Right lobe of liver (tissue), 6 donors: Measurements from ENCODE around the gene TMEM151B. TPM values are rescaled to one million over a fixed set of nuclear protein-coding genes. Genes with fewer than 3 reads are reported as not detected.

Source experiments
- ATAC-seq, 4 donors: fragments of 200-7000 bp; cut with Tn5 transposase; one replicate each; pipeline ENCODE4 v1.9.1; 2020; ENCODE audit warnings: mild to moderate bottlenecking in 4 of 4, moderate library complexity in 4 of 4
- DNase-seq, 3 donors: peaks; one replicate each; pipeline ENCODE4 v3.0.0-alpha.2; 2020
- H3K27ac ChIP-seq, 3 donors: fragments of 200-600 bp; one replicate each; pipeline ENCODE4 v1.8.0; 2022
- H3K27me3 ChIP-seq, 2 donors: fragments of 200-600 bp; one replicate each; pipeline ENCODE4 v1.8.0; 2022
- H3K36me3 ChIP-seq, 4 donors: fragments of 200-600 bp; sonication (generic) in 1 of 4; one replicate each; pipeline versions ENCODE4 v1.5.1 to v1.8.0; 2017 to 2022; ENCODE audit warnings: control low read depth in 1 of 4
- H3K4me1 ChIP-seq, 4 donors: fragments of 200-600 bp; sonication (generic) in 1 of 4; one replicate each; pipeline versions ENCODE4 v1.5.1 to v1.8.0; 2017 to 2022; ENCODE audit warnings: control low read depth in 1 of 4
- H3K4me3 ChIP-seq, 3 donors: fragments of 200-600 bp; one replicate each; pipeline ENCODE4 v1.8.0; 2022
- H3K9me3 ChIP-seq, 4 donors: fragments of 200-600 bp; sonication (generic) in 1 of 4; one replicate each; pipeline versions ENCODE4 v1.5.1 to v1.8.0; 2017 to 2022; ENCODE audit warnings: control low read depth in 1 of 4
- POLR2A ChIP-seq: fragments of 450-650 bp; IDR thresholded peaks from one replicate; pipeline ENCODE4 v1.6.1; 2017; ENCODE audit warnings: antibody characterized with exemption, mild to moderate bottlenecking
- WGBS: methylation state at CpG from one replicate; pipeline ENCODE4 v1.1.6; 2018; ENCODE audit warnings: low coverage, low lambda C conversion rate; ENCODE audit not compliant: insufficient coverage; ENCODE audit errors: missing lambda C conversion rate; 5-methylcytosine and 5-hydroxymethylcytosine counted together
- intact Hi-C, 2 donors: fragments of 100-400 bp; cut with DNase I; formaldehyde crosslinking; loops; one replicate each; pipeline versions ENCODE4 v1.11.2 to v1.14.1; 2022
- total RNA-seq, 6 experiments: library from RNA; depleted of rRNA in 2 of 6; stranded (reverse); fragments of >200 nt in 2 of 6; fragmentation: NEBNext Ultra II Directional in 3 of 6; extraction: Animal tissue kit (Norgen Biotek cat#: 25700) in 3 of 6; gene quantifications; one replicate each; pipeline versions ENCODE4 v1.1.0 to v1.2.4, GENCODE V29; 2016 to 2023
- TF ChIP-seq, protein P1 (sequence below), 4 donors: fragments of 200-600 bp in 3 of 4; fragments of 450-650 bp in 1 of 4; IDR thresholded peaks; one replicate each; pipeline versions ENCODE4 v1.5.1 to v1.8.0; 2016 to 2022; ENCODE audit warnings: antibody characterized with exemption in 4 of 4, mild to moderate bottlenecking in 2 of 4
- donor health status: DM: no; HTN: yes; CAD: no.
- donor health status: DM: no; HTN: no; CAD: no.
- donor health status: DM: no; HTN: no; CAD: no.
- donor health status: DM: no; HTN: yes; CAD: no.
- donor health status: DM: no; HTN: yes; CAD: no.

Gene TMEM151B
- total RNA-seq, 6 experiments from 2014 or later: not detected

DNA sequence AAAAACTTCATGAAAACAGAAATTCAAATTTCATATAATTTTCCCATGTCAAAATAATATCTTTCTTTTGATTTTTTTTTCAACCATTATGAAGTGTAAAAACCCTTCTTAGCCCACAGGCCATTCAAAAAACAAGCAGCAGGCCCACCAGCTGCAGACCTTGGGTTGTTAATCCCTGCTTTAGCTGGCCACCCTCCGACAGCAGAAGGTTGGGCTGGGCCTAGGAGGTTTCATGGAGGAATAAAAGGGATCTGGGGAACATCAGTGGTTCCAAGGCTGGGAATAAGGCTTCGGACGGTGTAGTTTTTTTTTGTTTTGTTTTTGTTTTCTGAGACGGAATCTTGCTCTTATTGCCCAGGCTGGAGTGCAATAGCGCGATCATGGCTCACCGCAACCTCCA is 26.9 kb upstream of the TMEM151B start:
- Histone ChIP-seq H3K4me1 (peaks cover 0 to 9% (median 2%) of the 10 kb centered on the region in 4 donors), H3K27me3 (no peaks in the 10 kb centered on the region), H3K9me3 (no peaks in the 10 kb centered on the region), H3K4me3 (no peak overlapping the region), H3K36me3 (peaks cover 0 to under 1% (median 0%) of the 10 kb centered on the region in 4 donors), H3K27ac (no peak overlapping the region)
- ATAC-seq (no peak), DNase-seq (no peak)
- intact Hi-C loops: no loop called here
- 100% methylated on average over 2 of the region's 7 CpGs for WGBS
- no peak for TF ChIP-seq POLR2A
- TF ChIP-seq, protein P1, sequence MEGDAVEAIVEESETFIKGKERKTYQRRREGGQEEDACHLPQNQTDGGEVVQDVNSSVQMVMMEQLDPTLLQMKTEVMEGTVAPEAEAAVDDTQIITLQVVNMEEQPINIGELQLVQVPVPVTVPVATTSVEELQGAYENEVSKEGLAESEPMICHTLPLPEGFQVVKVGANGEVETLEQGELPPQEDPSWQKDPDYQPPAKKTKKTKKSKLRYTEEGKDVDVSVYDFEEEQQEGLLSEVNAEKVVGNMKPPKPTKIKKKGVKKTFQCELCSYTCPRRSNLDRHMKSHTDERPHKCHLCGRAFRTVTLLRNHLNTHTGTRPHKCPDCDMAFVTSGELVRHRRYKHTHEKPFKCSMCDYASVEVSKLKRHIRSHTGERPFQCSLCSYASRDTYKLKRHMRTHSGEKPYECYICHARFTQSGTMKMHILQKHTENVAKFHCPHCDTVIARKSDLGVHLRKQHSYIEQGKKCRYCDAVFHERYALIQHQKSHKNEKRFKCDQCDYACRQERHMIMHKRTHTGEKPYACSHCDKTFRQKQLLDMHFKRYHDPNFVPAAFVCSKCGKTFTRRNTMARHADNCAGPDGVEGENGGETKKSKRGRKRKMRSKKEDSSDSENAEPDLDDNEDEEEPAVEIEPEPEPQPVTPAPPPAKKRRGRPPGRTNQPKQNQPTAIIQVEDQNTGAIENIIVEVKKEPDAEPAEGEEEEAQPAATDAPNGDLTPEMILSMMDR (IDR thresholded peaks at IDR 0.05): no peak

DNA sequence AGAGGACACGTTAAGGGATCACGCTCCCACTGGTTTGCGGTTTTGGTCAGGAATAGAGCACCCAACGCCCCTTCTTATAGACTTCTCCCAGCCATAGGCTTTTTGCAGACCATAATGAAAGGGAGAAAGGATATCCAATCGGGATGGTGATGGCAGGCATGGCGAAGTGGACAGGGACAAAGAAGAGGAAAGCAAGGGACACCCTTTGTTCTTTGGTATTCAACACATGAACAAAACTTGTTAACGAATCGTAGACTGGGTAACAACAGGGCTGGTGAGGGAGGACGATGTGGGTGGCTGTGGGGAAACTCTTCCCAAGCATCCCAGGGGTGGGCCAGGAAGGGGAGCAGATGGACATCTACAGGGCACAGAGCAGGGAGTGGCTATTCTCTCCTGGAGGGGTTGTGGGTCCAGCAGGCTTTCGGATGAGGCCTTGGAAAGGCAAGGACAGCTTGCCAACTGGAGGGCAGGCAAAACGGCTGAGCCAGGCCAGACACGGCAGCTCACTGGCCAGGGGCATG is 24.8 kb upstream of the TMEM151B start:
- ATAC-seq: no peak
- Histone ChIP-seq H3K36me3 (peaks cover 4 to 21% (median 16%) of the 10 kb centered on the region in 4 donors), H3K4me3 (peak overlapping the region; percentile 67 to 73 (median 73)), H3K27ac (peak overlapping the region; percentile 100), H3K27me3 (no peaks in the 10 kb centered on the region), H3K9me3 (no peaks in the 10 kb centered on the region), H3K4me1 (peaks cover 0 to 29% (median 2%) of the 10 kb centered on the region in 4 donors)
- intact Hi-C loops: no loop called here
- TF ChIP-seq, protein P1 (IDR thresholded peaks at IDR 0.05): no peak
- no peak for TF ChIP-seq POLR2A
- DNase-seq: peak in 1 of 3 donors; percentile 80
- WGBS: 83% methylated on average over 6 of the region's 12 CpGs

DNA sequence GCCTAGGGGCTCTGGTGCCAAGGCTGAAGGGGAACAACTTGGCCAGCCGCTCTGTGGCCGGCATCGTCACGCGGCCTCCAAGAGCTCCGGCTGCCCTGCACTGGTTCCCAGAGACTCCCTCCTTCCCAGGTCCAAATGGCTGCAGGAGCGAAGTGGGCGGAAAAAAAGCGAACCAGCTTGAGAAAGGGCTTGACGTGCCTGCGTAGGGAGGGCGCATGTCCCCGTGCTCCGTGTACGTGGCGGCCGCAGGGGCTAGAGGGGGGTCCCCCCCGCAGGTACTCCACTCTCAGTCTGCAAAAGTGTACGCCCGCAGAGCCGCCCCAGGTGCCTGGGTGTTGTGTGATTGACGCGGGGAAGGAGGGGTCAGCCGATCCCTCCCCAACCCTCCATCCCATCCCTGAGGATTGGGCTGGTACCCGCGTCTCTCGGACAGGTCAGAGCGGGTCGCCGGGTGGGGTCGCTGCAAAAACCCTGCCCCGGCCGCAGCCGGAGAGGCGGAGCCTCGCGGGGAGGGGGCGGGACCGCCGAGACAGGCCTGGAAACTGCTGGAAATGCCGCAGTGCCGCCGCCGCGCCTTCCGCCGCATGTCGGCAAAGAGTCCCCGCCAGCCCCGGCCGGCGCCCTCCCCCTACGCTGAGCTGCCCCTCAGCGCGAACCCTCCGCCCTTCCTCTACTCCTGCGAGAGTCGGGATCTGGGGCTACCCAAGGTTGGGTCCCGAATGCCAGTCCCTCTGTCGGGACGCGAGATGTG is 24.2 kb upstream of the TMEM151B start:
- H3K9me3 ChIP-seq: no peaks in the 10 kb centered on the region
- H3K27me3 ChIP-seq: no peaks in the 10 kb centered on the region
- intact Hi-C loops: no loop called here
- ATAC-seq (peak; percentile 75 to 89 (median 81)), DNase-seq (peak; percentile 94 to 96 (median 95))
- peaks cover 7 to 28% (median 22%) of the 10 kb centered on the region in 4 donors for H3K36me3 ChIP-seq
- no peak for TF ChIP-seq POLR2A
- TF ChIP-seq, protein P1 (IDR thresholded peaks at IDR 0.05): peak; percentile 6 to 43 (median 31)
- H3K4me1 ChIP-seq: peaks cover 0 to 36% (median 2%) of the 10 kb centered on the region in 4 donors
- 0% methylated on average over 4 of the region's 62 CpGs for WGBS
- peak overlapping the region; percentile 100 for H3K27ac ChIP-seq
- peak overlapping the region; percentile 67 to 73 (median 73) for H3K4me3 ChIP-seq

DNA sequence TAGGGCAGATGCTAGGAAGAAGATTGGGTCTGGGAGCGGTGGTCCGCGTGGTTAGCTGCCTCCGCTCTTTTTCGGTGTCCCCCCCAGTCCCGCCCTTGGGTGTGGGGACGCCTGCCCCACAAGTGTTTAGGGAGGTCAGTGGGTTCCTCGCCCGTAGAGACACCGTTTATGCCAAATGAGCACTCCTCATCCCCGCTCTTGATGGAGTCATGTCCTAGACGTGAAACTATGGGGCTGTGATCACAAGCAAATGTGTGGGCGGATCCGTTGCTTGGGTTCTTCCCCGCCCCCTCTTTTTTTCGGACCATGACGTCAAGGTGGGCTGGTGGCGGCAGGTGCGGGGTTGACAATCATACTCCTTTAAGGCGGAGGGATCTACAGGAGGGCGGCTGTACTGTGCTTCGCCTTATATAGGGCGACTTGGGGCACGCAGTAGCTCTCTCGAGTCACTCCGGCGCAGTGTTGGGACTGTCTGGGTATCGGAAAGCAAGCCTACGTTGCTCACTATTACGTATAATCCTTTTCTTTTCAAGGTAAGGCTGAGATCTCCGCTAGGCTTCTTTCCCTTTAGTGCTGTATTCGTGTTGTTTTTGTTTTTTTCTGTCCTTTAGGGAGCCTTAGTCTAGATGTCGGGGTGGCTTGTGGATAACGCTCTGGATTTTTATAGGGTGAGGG is 23.4 kb upstream of the TMEM151B start, which contains the start of gene HSP90AB1:
HSP90AB1 (plus strand) TSS at position 439 of the 675 bp plus-strand sequence. CDS start 1,529 bp downstream, outside the sequence.
- TF ChIP-seq POLR2A: peak; percentile 99
- TF ChIP-seq, protein P1 (IDR thresholded peaks at IDR 0.05): no peak
- ATAC-seq: peak; percentile 72 to 86 (median 82)
- WGBS: under 1% methylated on average over 33 of the region's 34 CpGs
- no peaks in the 10 kb centered on the region for H3K27me3 ChIP-seq
- H3K4me3 ChIP-seq: peak within 1 kb of the TSS; percentile 67 to 73 (median 73)
- peaks cover 0 to 43% (median 2%) of the 10 kb centered on the region in 4 donors for H3K4me1 ChIP-seq
- H3K27ac ChIP-seq: peak within 1 kb of the TSS; percentile 100
- DNase-seq: peak; percentile 91 to 97 (median 96)
- H3K9me3 ChIP-seq: no peaks in the 10 kb centered on the region
- intact Hi-C loops: no loop called here
- peaks cover 7 to 35% (median 27%) of the 10 kb centered on the region in 4 donors for H3K36me3 ChIP-seq
